IPS DF 19.7 (cell line): ENCODE measurements around the gene SLC39A2.
A peak's percentile ranks its signal among the peaks of the same experiment; 100 is the strongest.
"Not testable (repeated sequence)": the region's sequence is repeated elsewhere in the genome, so short reads cannot be mapped to it uniquely, and the experiment has no call there.

ENCODE experiments used
- DNase-seq: peaks from one replicate; pipeline ENCODE4 v3.0.0-alpha.2; 2013; ENCODE audit warnings: low read depth, low spot score

Gene SLC39A2

GRCh38 chr14:20998674-20999366, at the start of gene SLC39A2:
Gene SLC39A2 (plus strand): TSS chr14:20999293. CDS start chr14:20999447, 154 bp downstream.
- no peak for DNase-seq

- not testable (repeated sequence) for DNase-seq
These were observed 44.2 kb upstream of the SLC39A2 start, which contains the start of gene RNASE2 for GRCh38 chr14:20954736-20955537. Gene RNASE2 (plus strand): TSS chr14:20955487. CDS start chr14:20955772, 285 bp downstream.

- not testable (repeated sequence) for DNase-seq
These were observed 43.6 kb upstream of the SLC39A2 start for GRCh38 chr14:20955538-20955873.

GRCh38 chr14:20956376-20956976, 42.6 kb upstream of the SLC39A2 start:
- no peak for DNase-seq

GRCh38 chr14:20958946-20959345, 40.1 kb upstream of the SLC39A2 start:
- DNase-seq = not testable (repeated sequence)

GRCh38 chr14:20969336-20969735, 29.8 kb upstream of the SLC39A2 start:
- DNase-seq = no peak

GRCh38 chr14:20970647-20970982, 28.5 kb upstream of the SLC39A2 start:
- DNase-seq = no peak

GRCh38 chr14:20970983-20971704, 27.9 kb upstream of the SLC39A2 start:
- DNase-seq = no peak

- no peak for DNase-seq
These were observed 27.4 kb upstream of the SLC39A2 start for GRCh38 chr14:20971705-20972021.

GRCh38 chr14:20973501-20973900, 25.6 kb upstream of the SLC39A2 start:
- no peak for DNase-seq

- no peak for DNase-seq
These were observed 22.8 kb upstream of the SLC39A2 start for GRCh38 chr14:20976291-20976690.

GRCh38 chr14:20978687-20979086, 20.4 kb upstream of the SLC39A2 start:
- DNase-seq = no peak

GRCh38 chr14:20980906-20981305, 18.2 kb upstream of the SLC39A2 start:
- DNase-seq = no peak

GRCh38 chr14:20982646-20983369, 16.3 kb upstream of the SLC39A2 start:
- no peak for DNase-seq

- DNase-seq = not testable (repeated sequence)
These were observed 13.4 kb upstream of the SLC39A2 start for GRCh38 chr14:20985650-20986049.

- no peak for DNase-seq
These were observed 12.3 kb upstream of the SLC39A2 start for GRCh38 chr14:20986811-20987210.

- no peak for DNase-seq
These were observed 10.2 kb upstream of the SLC39A2 start for GRCh38 chr14:20988717-20989470.

- DNase-seq = no peak
These were observed 9.7 kb upstream of the SLC39A2 start for GRCh38 chr14:20989471-20989786.

- peak; percentile 96 for DNase-seq
These were observed 9.1 kb upstream of the SLC39A2 start, which contains the start of gene METTL17 for GRCh38 chr14:20989787-20990600. Gene METTL17 (plus strand): TSS chr14:20989980. CDS start chr14:20990003, 23 bp downstream.

- no peak for DNase-seq
These were observed 2.6 kb upstream of the SLC39A2 start for GRCh38 chr14:20996521-20996920.
